AG08395 (cell line): ENCODE data around the gene OR2M5.

Experiments used
- DNase-seq: peaks from one replicate; pipeline ENCODE4 v3.0.0; 2012; ENCODE audit warnings: mixed read lengths, low spot score

The OR2M5 gene

DNA sequence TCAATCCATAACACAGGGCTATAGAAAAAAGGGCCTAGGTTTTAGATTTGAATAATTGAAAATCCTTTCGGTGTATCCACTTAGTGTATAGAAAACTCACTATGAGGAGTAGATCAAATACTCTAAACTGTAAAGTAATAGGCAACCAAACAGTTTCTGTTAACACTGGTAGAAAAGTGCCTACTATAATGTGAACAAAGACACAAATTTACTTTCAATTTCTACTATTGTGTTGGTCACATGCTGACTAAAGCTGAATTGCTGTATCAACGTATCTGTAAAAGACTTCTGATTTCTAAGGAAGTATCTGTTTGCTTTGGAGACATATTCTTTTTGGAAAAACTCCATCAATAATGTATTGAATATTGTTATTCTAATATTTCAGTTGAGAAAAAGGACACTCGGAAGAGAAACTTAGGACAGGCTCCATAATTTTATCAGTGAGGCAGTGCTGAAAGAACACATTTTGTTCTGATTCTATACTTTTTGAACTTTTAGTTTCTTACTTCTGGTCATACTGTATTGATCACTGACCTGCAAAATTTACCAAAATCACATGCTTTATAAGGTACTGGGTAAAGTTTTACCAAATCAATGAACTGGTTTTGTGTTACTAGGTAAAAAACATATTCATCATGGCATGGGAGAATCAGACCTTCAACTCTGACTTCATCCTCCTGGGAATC is at the start of gene OR2M5:
TSS of gene OR2M5 (plus strand) at position 636 of the 686 bp plus-strand sequence. CDS start at position 636, 0 bp downstream.
- DNase-seq = no peak

- no peak for DNase-seq
Measured at GRCh38 chr1:248098529-248098928, 46.4 kb upstream of the OR2M5 start.

GRCh38 chr1:248102847-248103246 is 42.1 kb upstream of the OR2M5 start:
- no peak for DNase-seq

DNA sequence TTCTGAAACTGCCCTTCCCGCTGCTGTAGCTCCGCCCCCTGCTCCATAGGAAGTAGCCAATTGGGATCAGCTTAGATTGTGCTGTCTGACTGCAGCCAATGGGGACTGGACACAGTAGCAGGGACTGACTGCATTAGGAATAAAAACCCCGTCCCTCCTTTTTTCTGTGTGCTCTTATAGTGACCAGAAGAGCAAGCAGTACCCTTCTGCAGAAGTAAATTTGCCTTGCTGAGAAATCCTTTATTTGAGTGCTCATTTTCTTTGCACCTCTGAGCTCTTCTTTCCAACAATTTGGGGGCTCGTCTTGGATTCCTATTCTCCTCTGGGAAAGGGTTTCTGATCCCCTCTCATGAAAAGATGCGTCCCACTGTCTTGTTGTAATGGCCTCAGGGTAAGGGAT is 33.8 kb upstream of the OR2M5 start:
- no peak for DNase-seq

- DNase-seq = no peak
Measured at GRCh38 chr1:248114890-248115289, 30.1 kb upstream of the OR2M5 start.

GRCh38 chr1:248127653-248128052 is 17.3 kb upstream of the OR2M5 start:
- DNase-seq = no peak

- DNase-seq = no peak
Measured at GRCh38 chr1:248136811-248137210, 8.1 kb upstream of the OR2M5 start.

DNA sequence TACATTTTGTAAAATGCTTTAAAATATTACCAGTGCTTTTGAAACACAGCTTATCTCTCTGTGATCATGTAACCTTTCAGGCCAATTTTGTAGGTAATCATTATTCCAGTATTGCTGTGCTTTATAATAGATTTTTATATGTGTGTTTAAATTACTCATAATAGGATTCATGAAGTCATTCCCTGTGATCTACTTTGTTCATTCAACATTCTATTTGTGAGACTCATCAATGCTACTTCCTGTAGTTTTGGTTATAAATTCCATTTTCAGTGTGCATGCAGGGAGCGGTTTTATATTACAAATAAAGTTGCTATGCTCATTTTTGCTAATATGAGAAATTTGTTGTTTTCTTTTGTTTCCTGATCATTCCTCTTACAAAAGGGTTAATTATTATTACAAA is 4.1 kb upstream of the OR2M5 start:
- DNase-seq = no peak

- DNase-seq = no peak
Measured at GRCh38 chr1:248143311-248143710, 1.6 kb upstream of the OR2M5 start.

GRCh38 chr1:248152056-248152827 is 7.3 kb downstream of the OR2M5 start:
- no peak for DNase-seq

- no peak for DNase-seq
Measured at GRCh38 chr1:248155927-248156326, 11.0 kb downstream of the OR2M5 start.

DNA sequence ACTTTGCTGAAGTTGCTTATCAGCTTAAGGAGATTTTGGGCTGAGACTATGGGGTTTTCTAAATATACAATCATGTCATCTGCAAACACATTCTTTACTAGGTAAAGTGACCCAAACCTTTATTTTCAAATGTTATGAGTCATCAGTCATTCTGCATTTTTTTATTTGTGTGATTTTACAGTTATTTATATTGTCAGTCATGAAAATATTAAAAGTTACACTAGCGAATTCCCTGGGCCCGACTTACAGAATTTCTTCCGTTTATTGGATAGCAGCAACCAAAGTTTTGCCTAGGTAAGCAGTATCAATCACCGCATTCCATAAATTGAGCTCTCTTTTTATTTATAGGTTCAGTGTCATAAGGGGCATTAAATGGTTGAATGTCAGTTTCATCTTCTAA is 13.8 kb downstream of the OR2M5 start:
- no peak for DNase-seq

GRCh38 chr1:248164031-248164430 is 19.1 kb downstream of the OR2M5 start:
- no peak for DNase-seq

- DNase-seq = no peak
Measured at GRCh38 chr1:248165186-248165585, 20.2 kb downstream of the OR2M5 start.

- DNase-seq = no peak
Measured at GRCh38 chr1:248174521-248174920, 29.6 kb downstream of the OR2M5 start, which contains the start of gene OR2M2. OR2M2 (plus strand) TSS chr1:248174821; CDS start chr1:248179986, 5,165 bp downstream.

DNA sequence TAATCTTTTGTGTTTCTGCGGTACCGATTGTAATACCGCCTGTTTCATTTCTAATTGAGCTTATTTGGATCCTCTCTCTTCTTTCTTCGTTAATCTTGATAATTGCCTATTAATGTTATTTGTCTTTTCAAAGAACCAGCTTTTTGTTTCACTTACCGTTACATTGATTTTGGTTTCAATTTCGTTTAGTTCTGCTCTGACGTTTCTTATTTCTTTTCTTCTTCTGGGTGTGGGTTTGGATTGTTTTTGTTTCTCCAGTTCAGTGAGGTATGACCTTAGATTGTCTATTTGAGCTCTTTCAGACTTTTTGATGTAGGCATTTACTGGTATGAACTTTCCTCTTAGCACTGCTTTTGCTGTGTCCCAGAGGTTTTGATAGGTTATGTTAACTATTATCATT is 39.0 kb downstream of the OR2M5 start:
- DNase-seq = no peak

GRCh38 chr1:248187363-248187762 is 42.4 kb downstream of the OR2M5 start:
- DNase-seq = no peak

DNA sequence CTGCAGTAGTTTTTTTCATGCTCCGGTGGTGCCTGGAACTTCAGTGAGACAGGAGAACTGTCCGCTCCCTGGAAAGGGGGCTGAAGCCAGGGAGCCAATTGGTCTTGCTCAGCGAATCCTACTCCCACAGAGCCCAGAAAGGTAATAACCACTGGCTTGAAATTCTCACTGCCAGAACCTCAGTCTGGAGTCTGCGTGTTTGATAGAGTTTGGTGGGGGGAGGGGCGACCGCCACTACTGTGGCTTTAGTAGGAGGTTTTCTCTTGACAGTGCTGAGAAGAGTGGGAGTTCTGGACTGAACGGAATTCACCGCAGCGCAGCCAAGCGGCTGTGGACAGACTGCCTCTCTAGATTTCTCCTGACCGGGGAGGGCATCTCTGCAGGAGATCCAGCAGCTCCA is 44.1 kb downstream of the OR2M5 start:
- no peak for DNase-seq

DNA sequence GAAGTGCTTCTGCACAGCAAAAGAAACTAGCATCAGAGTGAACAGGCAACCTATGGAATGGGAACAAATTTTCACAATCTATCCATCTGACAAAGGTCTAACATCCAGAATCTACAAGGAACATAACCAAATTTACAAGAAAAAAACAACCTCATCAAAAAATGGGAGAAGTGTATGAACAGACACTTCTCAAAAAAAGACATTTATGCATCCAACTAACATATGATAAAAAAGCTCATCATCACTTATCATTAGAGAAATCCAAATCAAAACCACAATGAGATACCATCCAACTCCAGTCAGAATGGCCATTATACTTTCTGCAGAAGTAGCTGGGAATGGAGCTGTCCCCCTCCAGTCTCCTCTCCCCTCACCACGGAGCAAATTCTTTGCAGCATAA is 49.2 kb downstream of the OR2M5 start:
- no peak for DNase-seq
